ENCODE data around the gene PLA2G3. TPM values are rescaled to one million over a fixed set of nuclear protein-coding genes. Genes with fewer than 3 reads are reported as not detected.
A peak's percentile ranks its signal among the peaks of the same experiment; 100 is the strongest.

The PLA2G3 gene
- total RNA-seq, 2 experiments from 2014 or later, result not detected

GRCh38 chr22:31106001-31106571, 34.2 kb downstream of the PLA2G3 start:
- Mint-ChIP-seq H3K4me3 (peak overlapping the region; percentile 97), H3K27ac (peak overlapping the region; percentile 87), H3K36me3 (ENCODE audit: low read depth) (peaks cover 17% of the 10 kb centered on the region), H3K9me3 (no peaks in the 10 kb centered on the region), H3K4me1 (ENCODE audit: low read depth) (peaks cover 24% of the 10 kb centered on the region), H3K27me3 (no peaks in the 10 kb centered on the region)
- TF ChIP-seq CTCF (IDR thresholded peaks at IDR 0.05), result no peak
- H3K4me1 ChIP-seq (ENCODE audit: insufficient read depth, low read length), result peaks cover 31% of the 10 kb centered on the region
- H3K9me3 ChIP-seq (ENCODE audit: control insufficient read depth in 1 of 2, insufficient read depth in 1 of 2, low read length in 2 of 2), result no peaks in the 10 kb centered on the region
- no peaks in the 10 kb centered on the region for H3K27me3 ChIP-seq (ENCODE audit: control insufficient read depth in 1 of 2, insufficient read depth in 2 of 2, low read length in 2 of 2)
- POLR2A ChIA-PET, result interaction anchor here (2.0 to 3.7 kb wide), 3 partner anchors 54 to 241 kb away, joined by 11 to 19 read pairs (median 12); partner anchors contain the start of genes PATZ1, PIK3IP1 and RNF185
- H3K36me3 ChIP-seq (ENCODE audit: insufficient read depth, low read length), result no peaks in the 10 kb centered on the region
- CTCF ChIA-PET, result interaction anchor here (3.4 kb wide), 1 partner anchor 21 kb away, joined by 21 read pairs; no protein-coding TSS in a partner anchor
- no peak overlapping the region for H3K27ac ChIP-seq (ENCODE audit: low read depth in 1 of 2, low read length in 2 of 2)
- ATAC-seq (ENCODE audit: poor library complexity) (no peak), DNase-seq (no peak)
- H3K4me3 ChIP-seq (ENCODE audit: low read length), result no peak overlapping the region
- intact Hi-C loops (cut with DNase I, micrococcal nuclease), result loop anchor here in 1 of 2 experiments (2.0 to 5.0 kb wide), 4 partner anchors 53 to 241 kb away; partner anchors contain the start of genes LIMK2 and PATZ1

GRCh38 chr22:31105282-31105929, 34.9 kb downstream of the PLA2G3 start:
- Histone ChIP-seq H3K4me3 (ENCODE audit: low read length) (no peak overlapping the region), H3K9me3 (ENCODE audit: control insufficient read depth in 1 of 2, insufficient read depth in 1 of 2, low read length in 2 of 2) (no peaks in the 10 kb centered on the region), H3K27ac (ENCODE audit: low read depth in 1 of 2, low read length in 2 of 2) (no peak overlapping the region), H3K4me1 (ENCODE audit: insufficient read depth, low read length) (peaks cover 31% of the 10 kb centered on the region), H3K36me3 (ENCODE audit: insufficient read depth, low read length) (no peaks in the 10 kb centered on the region), H3K27me3 (ENCODE audit: control insufficient read depth in 1 of 2, insufficient read depth in 2 of 2, low read length in 2 of 2) (no peaks in the 10 kb centered on the region)
- Mint-ChIP-seq H3K27ac (peak overlapping the region; percentile 87), H3K9me3 (no peaks in the 10 kb centered on the region), H3K4me3 (peak overlapping the region; percentile 48), H3K4me1 (ENCODE audit: low read depth) (peaks cover 24% of the 10 kb centered on the region), H3K36me3 (ENCODE audit: low read depth) (peaks cover 17% of the 10 kb centered on the region), H3K27me3 (no peaks in the 10 kb centered on the region)
- DNase-seq (no peak), ATAC-seq (ENCODE audit: poor library complexity) (no peak)
- TF ChIP-seq CTCF (IDR thresholded peaks at IDR 0.05), result no peak
- POLR2A ChIA-PET, result interaction anchor here (1.2 kb wide), 1 partner anchor 136 kb away, joined by 5 read pairs; the partner anchor contains the start of gene TUG1
- intact Hi-C loops (cut with DNase I, micrococcal nuclease), result loop anchor here in 1 of 2 experiments (5.0 kb wide), 3 partner anchors 107 to 242 kb away; partner anchors contain the start of genes LIMK2 and PATZ1
- CTCF ChIA-PET, result interaction anchor here (3.4 kb wide), 1 partner anchor 20 kb away, joined by 21 read pairs; no protein-coding TSS in a partner anchor

- DNase-seq (peak in 3 of 14 experiments; percentile 21 to 51 (median 46)), ATAC-seq (ENCODE audit: poor library complexity) (no peak)
- POLR2A ChIA-PET, result interaction anchor here (0.8 to 1.2 kb wide), 2 partner anchors 22 to 135 kb away, joined by 3 to 5 read pairs; partner anchors contain the start of gene TUG1
- Histone ChIP-seq H3K4me3 (ENCODE audit: low read length) (no peak overlapping the region), H3K36me3 (ENCODE audit: insufficient read depth, low read length) (no peaks in the 10 kb centered on the region), H3K9me3 (ENCODE audit: control insufficient read depth in 1 of 2, insufficient read depth in 1 of 2, low read length in 2 of 2) (no peaks in the 10 kb centered on the region), H3K27me3 (ENCODE audit: control insufficient read depth in 1 of 2, insufficient read depth in 2 of 2, low read length in 2 of 2) (no peaks in the 10 kb centered on the region), H3K27ac (ENCODE audit: low read depth in 1 of 2, low read length in 2 of 2) (no peak overlapping the region), H3K4me1 (ENCODE audit: insufficient read depth, low read length) (peaks cover 31% of the 10 kb centered on the region)
- no peak overlapping the region for H3K4me3 Mint-ChIP-seq
- intact Hi-C loops (cut with DNase I, micrococcal nuclease), result loop anchor here in 1 of 2 experiments (5.0 kb wide), 3 partner anchors 107 to 242 kb away; partner anchors contain the start of genes LIMK2 and PATZ1
- no peaks in the 10 kb centered on the region for H3K9me3 Mint-ChIP-seq
- no peaks in the 10 kb centered on the region for H3K27me3 Mint-ChIP-seq
- peaks cover 24% of the 10 kb centered on the region for H3K4me1 Mint-ChIP-seq (ENCODE audit: low read depth)
- H3K27ac Mint-ChIP-seq, result no peak overlapping the region
- no peak for TF ChIP-seq CTCF (IDR thresholded peaks at IDR 0.05)
- CTCF ChIA-PET, result no interaction called here
- peaks cover 17% of the 10 kb centered on the region for H3K36me3 Mint-ChIP-seq (ENCODE audit: low read depth)
Measured at GRCh38 chr22:31104869-31105268, 35.4 kb downstream of the PLA2G3 start.
